Forelimb muscle (tissue), 1 donor: Measurements from ENCODE around the gene PPFIA2. TPM values are rescaled to one million over a fixed set of nuclear protein-coding genes. Genes with fewer than 3 reads are reported as not detected.

ENCODE experiments used
- DNase-seq: peaks from one replicate; pipeline ENCODE4 v3.0.0-alpha.2; 2013; ENCODE audit warnings: low read depth
- polyA plus RNA-seq: library from polyadenylated mRNA; unstranded; fragments of 120-200 nt; gene quantifications from one replicate; pipeline ENCODE4 v1.2.1, GENCODE V29; 2013; ENCODE audit not compliant: insufficient read length

The PPFIA2 gene
- polyA plus RNA-seq, 1 donor: 1.8 TPM

DNA sequence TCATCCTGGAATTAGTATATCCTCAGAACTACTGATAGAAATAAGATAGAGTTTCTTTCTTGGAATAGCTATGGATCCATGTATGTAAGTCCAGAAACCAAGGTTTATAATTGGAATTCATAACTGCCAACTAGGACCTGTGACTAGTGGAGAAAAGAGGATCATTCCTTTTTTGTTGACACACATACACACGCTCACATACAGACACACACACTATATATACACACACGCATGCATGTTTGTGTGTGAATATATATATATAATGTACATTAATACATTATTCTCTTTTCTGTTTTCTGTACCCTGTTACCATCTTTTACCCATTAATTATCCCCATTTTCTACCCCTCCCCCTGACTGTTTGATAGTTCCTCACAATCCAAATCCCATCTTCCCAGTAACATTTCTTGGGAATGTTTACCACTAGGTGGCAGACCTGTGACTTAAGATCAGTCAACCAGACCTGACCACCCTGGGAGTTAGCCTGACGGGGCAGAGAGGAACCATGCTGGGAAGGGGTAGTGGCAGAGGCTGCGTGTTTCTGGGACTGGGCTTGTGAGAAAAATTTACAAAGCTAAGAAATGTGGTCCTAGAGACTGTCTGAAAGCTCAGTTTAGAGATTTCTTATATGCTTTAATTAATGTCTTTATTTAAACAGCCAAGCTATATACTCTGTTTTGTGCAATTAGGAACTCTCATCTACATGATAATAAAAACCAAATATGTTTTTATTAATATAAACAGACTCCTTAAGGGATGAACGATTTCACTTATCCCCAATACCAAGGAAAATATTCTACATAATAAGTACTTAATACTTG is 308.0 kb downstream of the PPFIA2 start:
- DNase-seq: no peak

GRCh38 chr12:81441629-81442028 is 317.5 kb downstream of the PPFIA2 start:
- DNase-seq: no peak

GRCh38 chr12:81440001-81440400 is 319.1 kb downstream of the PPFIA2 start:
- DNase-seq: no peak

DNA sequence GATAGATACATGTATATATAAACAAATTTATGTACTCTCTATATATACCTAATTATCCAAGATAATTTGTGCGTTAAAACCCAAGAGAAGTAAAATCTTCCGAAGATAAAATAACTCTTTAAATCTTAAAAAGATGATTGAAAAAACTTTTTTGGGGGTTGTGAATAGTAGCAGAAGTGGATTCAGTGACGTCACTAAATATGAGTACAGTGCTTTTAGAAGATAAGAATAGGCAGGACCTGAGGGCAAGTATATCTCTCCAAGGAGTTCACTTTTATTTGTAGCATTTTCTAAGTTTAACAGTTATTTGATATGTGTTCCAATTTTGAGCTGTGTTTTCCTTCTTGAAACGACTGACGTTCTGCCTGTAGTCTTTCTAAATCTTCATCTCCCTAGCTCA is 319.8 kb downstream of the PPFIA2 start:
- DNase-seq: no peak

GRCh38 chr12:81417056-81417455 is 342.1 kb downstream of the PPFIA2 start:
- DNase-seq: no peak

DNA sequence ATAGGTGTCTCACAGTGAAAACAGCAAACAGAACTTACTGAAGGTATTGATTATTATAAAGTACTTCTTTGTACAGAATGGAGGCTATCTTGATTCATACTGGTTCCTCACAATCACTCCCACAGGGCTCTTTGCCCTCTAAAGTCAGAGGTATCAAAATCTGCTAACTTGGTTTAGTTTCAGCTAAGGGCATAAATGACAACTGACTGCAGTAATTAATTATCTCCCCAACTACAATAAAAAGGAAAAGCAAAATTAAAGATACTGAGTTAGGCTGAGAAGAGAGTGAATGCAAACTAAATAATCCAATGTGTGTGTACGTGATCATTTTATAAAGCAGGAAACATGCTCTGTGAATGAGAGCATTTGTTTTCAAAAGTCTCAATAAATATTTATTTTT is 342.6 kb downstream of the PPFIA2 start:
- DNase-seq: no peak

GRCh38 chr12:81414441-81414840 is 344.7 kb downstream of the PPFIA2 start:
- no peak for DNase-seq

- DNase-seq: no peak
Observed at GRCh38 chr12:81412940-81413339, 346.2 kb downstream of the PPFIA2 start.

GRCh38 chr12:81403348-81403747 is 355.8 kb downstream of the PPFIA2 start:
- no peak for DNase-seq

DNA sequence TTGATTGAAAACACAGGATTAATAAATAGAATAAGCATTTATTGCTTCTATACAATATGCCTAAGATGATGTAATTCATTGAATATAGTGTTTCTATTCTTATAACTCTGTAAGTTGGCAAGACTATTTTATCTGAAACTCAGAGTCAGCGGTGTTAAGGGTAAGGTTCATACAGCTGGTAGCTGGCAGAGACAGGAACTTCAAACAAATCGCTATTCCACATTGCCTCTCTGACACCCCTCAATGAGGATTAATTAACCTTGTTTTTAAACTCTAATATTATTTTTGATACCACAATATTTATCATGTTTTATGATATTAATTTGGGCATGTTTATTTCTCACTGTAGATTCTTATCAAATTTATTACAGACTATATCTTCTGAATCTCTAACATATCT is 357.9 kb downstream of the PPFIA2 start:
- DNase-seq: no peak

DNA sequence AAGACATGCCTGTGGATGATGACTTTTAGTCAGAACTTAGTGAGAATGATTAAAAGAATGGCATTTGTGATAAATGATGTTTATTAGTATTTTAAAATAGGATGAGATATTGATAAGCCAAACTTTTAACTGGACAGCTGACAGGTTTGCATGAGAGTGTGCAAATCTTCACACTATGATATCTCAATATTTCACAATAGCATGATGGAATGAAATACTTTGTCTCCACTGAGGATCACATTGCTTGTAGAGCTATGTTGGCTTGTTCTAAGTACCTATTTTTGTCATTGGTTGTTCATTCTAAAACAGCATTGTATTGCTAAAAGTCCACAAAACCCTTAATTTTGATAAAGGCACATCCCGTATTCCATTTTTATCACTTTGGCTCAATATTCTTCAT is 359.1 kb downstream of the PPFIA2 start:
- no peak for DNase-seq

GRCh38 chr12:81395431-81395830 is 363.7 kb downstream of the PPFIA2 start:
- DNase-seq: no peak

GRCh38 chr12:81389550-81390099 is 369.5 kb downstream of the PPFIA2 start:
- DNase-seq: no peak

- DNase-seq: no peak
Observed at GRCh38 chr12:81386101-81386500, 373.0 kb downstream of the PPFIA2 start.

- DNase-seq: no peak
Observed at GRCh38 chr12:81381951-81382350, 377.2 kb downstream of the PPFIA2 start.

DNA sequence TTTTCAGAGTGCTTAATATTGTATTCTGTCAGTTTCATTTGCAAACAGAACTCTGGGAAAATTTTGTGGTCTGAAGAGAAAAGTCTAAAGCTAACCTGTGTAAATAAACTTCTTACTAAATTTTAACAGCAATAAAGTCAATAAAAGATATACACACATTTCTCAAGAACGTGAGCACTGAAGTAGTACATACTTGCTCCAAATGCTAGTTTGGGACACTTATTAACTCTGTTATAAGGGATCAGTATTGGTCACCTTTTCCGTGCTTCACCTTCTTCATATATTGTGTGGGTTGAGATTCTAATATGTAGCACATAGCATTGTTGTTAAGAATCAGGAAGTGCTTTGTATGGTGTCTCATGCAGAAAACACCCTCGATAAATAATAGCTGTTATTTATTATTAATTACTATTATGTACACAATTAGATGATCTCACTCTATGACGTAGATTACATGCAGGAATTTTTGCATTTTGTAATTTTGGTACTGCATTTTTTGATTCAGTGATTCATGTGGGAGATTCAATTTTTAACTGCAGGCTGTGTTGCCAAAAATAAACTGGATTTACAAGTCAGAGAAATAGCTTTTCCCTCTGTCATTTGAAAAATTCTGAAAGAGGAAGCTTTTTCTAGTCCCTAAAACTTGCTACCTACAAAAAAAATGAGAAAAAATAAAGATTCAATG is 380.4 kb downstream of the PPFIA2 start:
- no peak for DNase-seq

GRCh38 chr12:81377771-81378170 is 381.4 kb downstream of the PPFIA2 start:
- no peak for DNase-seq

DNA sequence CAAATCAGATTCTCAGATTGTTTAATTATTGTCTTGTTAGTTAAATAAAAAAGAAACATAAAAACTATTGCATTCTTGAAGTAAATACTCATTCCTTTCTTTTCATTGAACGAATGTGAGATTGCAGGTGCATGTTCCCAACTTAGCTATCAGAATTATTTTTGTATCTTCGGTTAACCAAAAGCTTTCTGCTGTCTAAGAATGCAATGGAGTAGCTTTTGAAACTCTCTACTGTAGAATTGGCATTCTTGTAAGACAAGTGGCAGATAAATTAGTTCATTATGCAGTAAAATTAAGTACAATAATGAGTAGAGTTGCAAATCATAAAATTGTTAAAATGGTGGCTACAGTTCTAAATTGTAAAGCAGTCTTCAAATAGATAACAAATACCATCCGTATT is 383.2 kb downstream of the PPFIA2 start:
- DNase-seq: no peak

- DNase-seq: no peak
Observed at GRCh38 chr12:81370456-81370855, 388.7 kb downstream of the PPFIA2 start.

DNA sequence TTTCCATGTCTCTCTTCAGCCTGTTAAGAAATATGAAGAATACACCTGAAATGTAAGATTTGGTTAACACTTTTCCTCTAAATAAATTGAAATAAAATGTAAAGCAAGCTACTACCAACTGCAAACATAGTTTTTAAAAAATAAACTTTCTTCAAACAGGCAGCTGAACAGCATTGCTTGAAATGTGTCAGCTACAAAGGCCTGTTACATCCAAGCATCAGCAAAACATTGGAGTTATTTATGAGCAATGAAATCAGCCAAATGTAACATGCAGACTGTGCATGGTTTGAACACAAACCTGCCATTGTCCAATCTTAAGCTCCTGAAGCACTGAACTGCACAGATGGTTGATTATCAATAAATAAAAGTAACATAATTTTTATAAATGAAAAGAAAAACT is 390.0 kb downstream of the PPFIA2 start:
- no peak for DNase-seq

- no peak for DNase-seq
Observed at GRCh38 chr12:81365284-81365683, 393.9 kb downstream of the PPFIA2 start.

DNA sequence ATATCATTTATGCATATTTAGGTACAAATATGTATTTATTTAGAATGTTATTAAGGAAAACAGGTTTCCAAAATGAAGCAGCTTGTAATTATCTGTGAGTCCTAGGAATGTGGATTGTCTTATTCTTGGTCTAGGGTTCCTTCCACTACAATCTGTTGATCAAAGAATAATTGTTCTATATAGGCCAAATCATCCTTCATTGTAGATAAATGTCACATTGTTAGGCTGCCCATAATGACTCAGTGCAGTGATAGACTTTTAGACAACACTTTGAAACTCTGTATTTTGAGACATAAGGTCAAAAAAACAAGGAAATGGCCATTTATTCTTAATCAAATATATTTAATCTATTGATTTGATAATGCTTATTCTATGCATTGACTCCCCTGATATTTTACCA is 398.2 kb downstream of the PPFIA2 start:
- DNase-seq: no peak

GRCh38 chr12:81359736-81360135 is 399.4 kb downstream of the PPFIA2 start:
- DNase-seq: no peak
